GM12864 (cell line): ENCODE measurements around the gene HOXA4.

Experiments
- DNase-seq: peaks from one replicate; pipeline ENCODE4 v3.0.0-alpha.2; 2011; ENCODE audit warnings: low read depth
- H3K4me3 ChIP-seq: 2 replicates; pipeline ENCODE4 v1.5.1; 2011; ENCODE audit warnings: mild to moderate bottlenecking, low read depth, low read length, control low read depth
- CTCF ChIP-seq: IDR thresholded peaks from 2 replicates; pipeline ENCODE4 v1.5.1; 2011; ENCODE audit warnings: low read depth, mild to moderate bottlenecking, moderate library complexity, low read length, control low read depth, inconsistent platforms; ENCODE audit errors: missing control alignments

The HOXA4 gene

GRCh38 chr7:27110186-27111031 lies 20.1 kb downstream of the HOXA4 start:
- no peak for DNase-seq
- no peak for TF ChIP-seq CTCF
- no peak overlapping the region for H3K4me3 ChIP-seq

GRCh38 chr7:27109466-27110185 lies 20.9 kb downstream of the HOXA4 start:
- no peak for TF ChIP-seq CTCF
- no peak for DNase-seq
- H3K4me3 ChIP-seq, result no peak overlapping the region

- TF ChIP-seq CTCF, result no peak
- DNase-seq, result no peak
- no peak overlapping the region for H3K4me3 ChIP-seq
Measured at GRCh38 chr7:27108390-27109127, 22.0 kb downstream of the HOXA4 start.

DNA sequence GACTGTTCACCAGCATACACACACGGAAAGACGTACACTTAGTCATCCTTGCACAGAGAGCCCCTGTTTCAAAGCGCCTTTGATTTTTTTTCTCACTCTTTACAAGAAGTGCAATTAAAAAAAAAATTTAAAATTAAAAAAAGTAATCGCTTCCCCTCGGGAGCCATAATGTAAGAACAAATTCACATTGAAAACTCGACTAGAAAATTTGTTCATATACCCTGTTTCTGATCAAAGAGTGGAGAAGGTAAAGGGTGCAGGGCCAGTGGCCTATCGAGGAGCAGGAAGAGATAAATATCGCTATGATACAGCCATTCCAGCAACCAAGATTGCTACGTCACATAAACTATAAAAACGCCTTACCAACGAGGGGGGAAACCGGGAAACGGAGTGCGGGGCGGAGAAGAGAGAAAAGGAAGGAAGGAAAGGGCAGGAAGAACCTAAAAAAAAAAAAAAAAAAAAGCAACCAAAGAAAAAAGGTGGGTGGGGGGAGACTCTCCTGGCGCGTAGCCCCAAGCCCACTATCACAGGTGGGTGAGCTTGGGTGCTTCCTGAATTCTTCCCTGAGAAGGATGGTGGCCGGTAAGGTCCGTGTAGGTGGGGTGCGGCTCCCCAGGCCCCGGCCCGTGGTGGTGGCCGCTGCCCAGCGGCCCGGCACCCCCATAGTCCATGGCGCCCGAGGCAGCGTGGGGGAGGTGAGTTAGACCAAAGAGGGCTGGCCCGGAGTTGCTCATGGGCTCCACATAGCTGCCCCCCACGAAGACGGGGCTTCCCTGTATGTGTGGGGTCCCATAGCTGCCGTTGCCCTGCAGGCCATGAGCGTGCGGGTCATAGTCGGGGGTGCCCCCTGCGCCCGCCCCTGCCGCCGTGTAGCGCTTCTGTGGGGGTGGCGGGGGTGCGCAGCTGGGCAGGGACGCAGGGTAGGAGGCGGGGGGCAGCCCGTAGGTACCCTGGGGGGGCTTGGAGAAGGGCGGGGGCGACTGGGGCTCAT lies 22.9 kb downstream of the HOXA4 start:
- no peak overlapping the region for H3K4me3 ChIP-seq
- TF ChIP-seq CTCF, result no peak
- no peak for DNase-seq

GRCh38 chr7:27106901-27107240 lies 23.7 kb downstream of the HOXA4 start:
- TF ChIP-seq CTCF, result no peak
- no peak overlapping the region for H3K4me3 ChIP-seq
- no peak for DNase-seq
